Germinal center (tissue), 1 donor: ENCODE results near the gene ADGRG7.

Experiments used
- DNase-seq: peaks from one replicate; pipeline ENCODE4 v3.0.0; 2012; ENCODE audit warnings: mixed read lengths, low spot score

ADGRG7 gene

GRCh38 chr3:100702082-100702979 lies 92.9 kb downstream of the ADGRG7 start:
- DNase-seq = no peak

- DNase-seq = no peak
Measured at GRCh38 chr3:100702980-100703345, 93.6 kb downstream of the ADGRG7 start.

- DNase-seq = no peak
Measured at GRCh38 chr3:100703865-100704264, 94.5 kb downstream of the ADGRG7 start.

GRCh38 chr3:100706365-100706764 lies 97.0 kb downstream of the ADGRG7 start:
- no peak for DNase-seq

GRCh38 chr3:100708644-100708988 lies 99.2 kb downstream of the ADGRG7 start:
- DNase-seq = no peak

- peak; percentile 98 for DNase-seq
Measured at GRCh38 chr3:100708989-100709841, 99.8 kb downstream of the ADGRG7 start, which contains the start of gene TFG. TSS of gene TFG (plus strand) at chr3:100709494. CDS start at chr3:100713686, 4,192 bp downstream.

- peak; percentile 46 for DNase-seq
Measured at GRCh38 chr3:100709842-100710260, 100.5 kb downstream of the ADGRG7 start.

GRCh38 chr3:100710261-100710968 lies 101.0 kb downstream of the ADGRG7 start:
- DNase-seq = peak; percentile 54

- no peak for DNase-seq
Measured at GRCh38 chr3:100715176-100715575, 105.8 kb downstream of the ADGRG7 start.

- no peak for DNase-seq
Measured at GRCh38 chr3:100717063-100717462, 107.7 kb downstream of the ADGRG7 start.

GRCh38 chr3:100717637-100718487 lies 108.5 kb downstream of the ADGRG7 start:
- DNase-seq = no peak

GRCh38 chr3:100719136-100719535 lies 109.7 kb downstream of the ADGRG7 start:
- no peak for DNase-seq

- DNase-seq = no peak
Measured at GRCh38 chr3:100720426-100720825, 111.0 kb downstream of the ADGRG7 start.

- DNase-seq = no peak
Measured at GRCh38 chr3:100725935-100726513, 116.6 kb downstream of the ADGRG7 start.

GRCh38 chr3:100726706-100727105 lies 117.3 kb downstream of the ADGRG7 start:
- no peak for DNase-seq

- no peak for DNase-seq
Measured at GRCh38 chr3:100730524-100730923, 121.1 kb downstream of the ADGRG7 start.

GRCh38 chr3:100732435-100732834 lies 123.0 kb downstream of the ADGRG7 start:
- no peak for DNase-seq

GRCh38 chr3:100737334-100737733 lies 127.9 kb downstream of the ADGRG7 start:
- DNase-seq = no peak

GRCh38 chr3:100740207-100740606 lies 130.8 kb downstream of the ADGRG7 start:
- no peak for DNase-seq

- no peak for DNase-seq
Measured at GRCh38 chr3:100743535-100743934, 134.1 kb downstream of the ADGRG7 start.

GRCh38 chr3:100744671-100745070 lies 135.3 kb downstream of the ADGRG7 start:
- no peak for DNase-seq
